GM18526 (cell line): ENCODE measurements around the gene KATNIP.

Source experiments
- POLR2A ChIP-seq: IDR thresholded peaks from 3 replicates; pipeline ENCODE4 v1.6.1; 2011; ENCODE audit not compliant: insufficient read length; ENCODE audit errors: extremely low read depth

Gene KATNIP

DNA sequence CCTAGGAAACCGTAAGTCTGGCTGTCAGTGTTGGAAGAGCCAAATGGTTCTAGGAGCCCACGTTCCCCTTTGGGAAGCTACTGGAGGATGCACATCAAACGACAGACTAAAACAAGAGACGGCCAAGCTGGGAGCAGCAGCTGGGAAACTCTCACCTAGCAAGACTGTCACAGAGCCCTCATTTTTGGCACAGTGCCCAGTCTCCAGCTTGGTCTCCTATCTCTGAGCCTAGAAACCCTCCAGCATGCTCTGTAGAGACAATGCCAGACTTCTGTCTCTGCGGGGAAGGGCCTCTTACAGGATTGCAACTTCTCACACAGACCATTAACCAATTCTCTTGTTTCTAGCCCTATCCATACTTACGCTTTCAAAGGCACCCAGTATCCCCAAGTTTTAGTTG lies 23.8 kb upstream of the KATNIP start:
- TF ChIP-seq POLR2A: no peak

DNA sequence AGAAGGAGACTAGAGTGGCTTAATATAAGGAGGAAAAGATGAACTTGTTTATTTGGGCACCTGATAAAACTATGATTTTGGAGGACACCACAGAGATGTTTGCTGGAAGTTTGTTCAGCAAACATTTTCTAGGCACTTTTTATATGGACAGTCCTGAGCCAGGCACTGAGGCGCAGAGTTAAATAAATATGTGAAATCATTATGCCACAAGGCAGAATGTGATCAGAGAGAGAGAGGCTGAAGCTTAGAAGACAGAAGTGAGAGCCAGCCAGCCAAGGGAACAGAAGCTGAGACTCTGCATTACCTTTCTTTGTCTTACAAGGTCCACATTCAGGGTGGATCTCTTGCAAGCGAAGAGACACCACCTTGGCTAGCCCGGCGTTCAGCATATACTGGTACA lies 21.6 kb upstream of the KATNIP start:
- TF ChIP-seq POLR2A: no peak

DNA sequence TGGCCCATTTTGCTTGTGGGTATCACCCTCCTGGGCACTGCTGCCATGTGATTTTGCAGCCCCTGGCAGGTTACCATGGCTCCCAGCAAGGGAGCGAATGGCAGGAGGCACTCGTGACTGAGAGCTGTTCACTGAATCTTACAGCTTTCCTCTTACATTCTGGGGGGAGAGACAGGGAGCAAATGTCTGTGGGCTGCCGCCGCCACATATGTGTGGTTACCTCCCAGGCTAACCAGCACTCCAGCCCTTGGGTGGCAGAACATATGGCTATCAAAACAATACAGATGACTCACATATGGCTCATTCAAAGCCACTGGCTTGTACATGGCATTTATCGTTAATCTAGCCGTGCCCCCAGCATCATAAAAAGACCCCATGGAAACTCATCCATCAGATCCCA lies 20.0 kb upstream of the KATNIP start:
- no peak for TF ChIP-seq POLR2A

DNA sequence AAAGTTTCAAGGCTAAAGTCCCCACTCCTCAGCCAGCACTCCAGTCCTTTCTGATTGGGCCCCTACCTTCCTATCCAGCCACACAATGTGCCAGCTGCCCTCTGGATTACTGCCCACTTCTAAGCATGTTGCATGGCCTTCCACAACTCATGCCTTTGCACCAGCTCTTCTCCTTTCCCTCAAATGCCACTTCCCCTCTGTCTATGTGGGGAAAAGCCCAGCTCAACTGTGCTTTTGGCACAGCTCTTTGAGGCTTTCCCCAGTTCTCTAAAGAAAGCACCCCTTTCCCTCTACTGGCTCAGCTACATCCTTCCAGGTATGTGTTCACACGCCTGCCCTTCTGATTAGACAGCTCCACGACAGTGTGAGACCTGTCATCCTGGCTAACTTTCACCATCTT lies 18.8 kb upstream of the KATNIP start:
- TF ChIP-seq POLR2A: no peak

DNA sequence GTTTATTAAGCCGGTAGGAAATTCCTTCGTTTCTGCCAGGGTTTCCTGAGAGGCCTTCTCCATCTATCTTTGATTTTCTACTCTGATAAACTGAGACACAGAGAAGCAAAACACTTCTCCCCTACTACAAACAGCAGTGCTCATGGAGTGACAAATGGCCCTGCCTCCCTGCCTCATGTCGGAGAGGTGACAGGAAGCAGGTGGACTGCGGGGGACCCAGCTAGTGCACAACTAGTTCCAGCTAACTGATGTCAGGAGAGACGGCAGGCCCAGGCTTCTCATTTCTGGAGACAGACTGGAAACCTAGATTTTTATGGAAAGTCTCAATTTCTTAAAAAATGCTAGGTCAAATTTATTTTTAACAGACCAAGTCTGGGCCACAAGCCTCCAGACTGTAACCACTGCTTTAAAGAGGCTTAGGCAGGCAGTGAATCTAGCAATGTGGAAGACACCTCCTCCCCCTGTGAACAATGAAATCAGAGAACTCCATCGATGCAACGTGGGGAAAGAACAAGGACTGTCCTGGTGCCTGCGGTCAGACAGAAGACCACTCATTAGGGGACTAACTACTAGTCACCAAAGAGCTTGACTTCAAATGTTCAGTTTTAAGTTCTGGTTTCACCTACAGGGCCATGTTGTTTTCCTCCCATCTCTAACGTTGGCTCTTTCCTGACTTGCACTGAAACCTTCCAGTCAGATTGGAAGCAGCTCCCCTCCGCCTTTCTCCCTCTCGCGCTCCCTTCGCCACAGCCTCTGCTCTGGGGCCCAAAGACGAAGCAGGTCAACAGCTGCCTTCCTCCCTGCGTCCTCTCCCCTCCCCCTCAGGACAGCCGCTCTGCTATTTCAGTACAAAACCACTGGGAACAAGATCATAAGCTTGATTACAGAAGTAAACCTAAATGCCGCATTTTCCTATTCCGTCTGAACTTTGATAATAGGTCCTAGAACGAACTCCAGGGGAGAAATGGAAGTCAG lies 17.8 kb upstream of the KATNIP start:
- no peak for TF ChIP-seq POLR2A

DNA sequence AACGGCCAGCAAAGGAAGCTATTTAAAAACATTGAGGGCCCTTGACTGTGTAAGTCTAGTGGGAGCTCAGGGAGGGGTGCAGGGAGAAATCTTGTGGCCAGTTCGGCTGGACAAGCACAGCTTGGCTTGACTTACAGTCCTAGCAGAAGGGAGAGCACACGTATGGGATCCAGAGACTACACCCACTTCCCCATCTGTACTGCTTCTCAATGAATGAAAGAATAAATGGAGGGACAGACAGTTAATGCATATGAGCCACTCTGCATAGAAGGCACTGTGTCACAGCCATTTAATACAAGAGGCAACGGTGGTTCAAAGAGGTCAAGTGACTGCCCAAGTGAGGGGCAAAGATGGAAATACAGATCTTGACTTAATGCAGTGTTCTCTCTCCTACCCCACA lies 15.7 kb upstream of the KATNIP start:
- TF ChIP-seq POLR2A: no peak

DNA sequence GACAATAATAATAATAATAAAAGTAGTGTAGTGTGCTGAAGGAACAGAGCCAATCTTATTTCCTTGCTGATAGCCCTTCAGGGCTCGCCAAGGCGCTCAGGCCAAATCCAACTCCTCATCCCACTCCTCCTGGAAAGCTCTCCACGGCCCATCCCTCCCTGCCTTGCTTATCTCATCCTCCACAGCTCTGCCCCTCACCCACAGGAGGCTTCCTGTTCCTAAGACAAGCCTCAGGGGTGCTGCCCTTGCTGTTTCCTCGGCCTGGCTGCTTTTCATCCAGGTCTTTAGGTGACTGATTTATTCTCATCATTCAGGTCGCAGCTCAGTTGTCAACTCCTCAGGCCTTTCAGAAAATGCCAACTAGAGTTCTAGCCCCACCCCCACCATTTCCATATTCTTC lies 11.4 kb upstream of the KATNIP start:
- no peak for TF ChIP-seq POLR2A

DNA sequence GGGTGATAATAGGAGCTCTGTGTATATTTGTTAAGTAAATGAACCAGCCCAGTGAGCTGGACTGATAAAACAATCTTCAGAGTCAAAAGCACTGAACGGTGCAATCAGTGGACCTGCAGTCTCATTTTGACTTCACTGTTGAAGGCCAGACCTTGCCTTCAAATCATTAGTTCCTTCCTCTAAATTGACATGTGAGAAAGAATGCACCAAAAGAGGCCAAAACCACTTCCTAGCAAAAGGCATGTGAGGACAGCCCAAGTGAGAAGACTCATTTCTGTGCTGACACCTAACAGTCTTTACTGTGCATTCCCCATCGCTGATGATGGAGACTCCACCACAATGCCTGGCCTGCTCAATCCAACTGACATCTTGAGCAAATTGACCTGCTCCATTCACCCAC lies 10.8 kb upstream of the KATNIP start:
- no peak for TF ChIP-seq POLR2A

DNA sequence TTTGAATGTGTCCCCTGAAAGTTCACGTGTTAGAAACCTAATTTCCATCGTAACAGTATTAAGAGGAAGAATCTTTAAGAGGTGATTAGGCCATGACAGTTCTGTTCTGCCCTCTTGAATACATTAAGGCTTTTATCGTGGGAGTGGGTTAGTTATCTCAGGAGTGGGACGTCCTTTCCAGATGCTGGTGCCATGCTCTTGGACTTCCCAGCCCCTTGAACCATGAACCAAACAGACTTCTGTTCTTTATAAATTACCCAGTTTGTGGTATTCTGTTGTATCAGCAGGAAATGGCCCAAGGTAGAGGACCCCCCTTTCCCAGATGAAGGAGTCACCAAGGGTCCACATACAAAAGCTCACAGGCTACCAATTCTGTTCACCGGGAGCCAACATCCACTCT lies 10.3 kb upstream of the KATNIP start:
- no peak for TF ChIP-seq POLR2A

DNA sequence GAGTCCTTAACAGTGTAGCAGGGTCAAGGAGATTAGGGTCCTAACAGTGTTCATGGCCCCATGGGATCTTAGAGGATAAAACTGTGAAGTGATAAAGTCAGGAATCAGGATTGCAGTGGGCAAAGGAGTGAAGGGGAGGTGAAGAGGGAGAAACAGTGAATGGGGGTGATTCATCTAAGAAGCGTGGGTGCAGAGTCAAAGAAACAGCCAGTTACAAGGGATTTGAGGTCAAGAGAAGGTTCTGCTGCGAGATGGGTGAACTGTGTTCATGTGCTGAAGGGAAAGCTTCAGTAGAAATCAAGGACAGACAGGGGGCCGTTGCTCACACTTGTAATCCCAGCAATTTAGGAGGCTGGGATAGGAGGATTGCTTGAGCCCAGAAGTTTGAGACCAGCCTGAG lies 6.1 kb upstream of the KATNIP start:
- no peak for TF ChIP-seq POLR2A

DNA sequence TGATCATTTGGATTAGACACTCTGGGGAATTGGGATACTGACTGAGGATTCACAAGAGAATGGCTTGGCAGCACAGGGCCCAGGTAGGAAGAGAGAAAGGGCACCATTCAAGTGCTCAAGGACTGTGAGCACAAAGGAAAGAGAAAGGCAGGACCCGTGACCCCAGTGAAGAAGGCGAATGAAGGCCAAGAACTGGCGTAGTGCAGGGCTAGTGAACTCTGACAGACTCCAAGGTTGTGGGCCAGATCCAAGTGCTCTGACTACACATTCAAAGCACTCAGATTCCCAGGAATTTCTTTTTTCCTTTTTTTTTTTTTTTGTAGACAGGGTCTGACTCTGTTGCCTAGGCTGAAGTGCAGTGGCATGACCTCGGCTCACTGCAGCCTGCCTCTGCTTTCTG lies 5.3 kb upstream of the KATNIP start:
- no peak for TF ChIP-seq POLR2A

DNA sequence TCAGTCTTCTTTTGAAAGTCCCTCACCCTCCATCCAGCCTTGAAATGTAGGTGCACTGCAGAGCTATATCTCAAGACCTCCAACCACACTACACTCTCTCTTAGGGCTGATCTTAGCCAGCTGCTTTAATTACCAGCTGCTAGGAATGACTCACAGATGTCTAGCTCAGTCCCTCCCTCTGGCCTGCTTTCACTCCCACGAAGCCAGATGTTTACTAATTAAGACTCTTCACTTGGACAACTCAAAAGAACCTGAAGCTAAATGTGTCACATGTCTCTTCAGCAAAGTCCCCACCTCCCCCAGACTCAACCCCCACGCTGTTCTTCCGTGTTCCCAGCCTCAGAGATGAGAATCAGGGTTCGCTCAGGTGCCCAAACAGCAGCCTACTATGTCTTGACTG lies 2.8 kb upstream of the KATNIP start:
- no peak for TF ChIP-seq POLR2A

DNA sequence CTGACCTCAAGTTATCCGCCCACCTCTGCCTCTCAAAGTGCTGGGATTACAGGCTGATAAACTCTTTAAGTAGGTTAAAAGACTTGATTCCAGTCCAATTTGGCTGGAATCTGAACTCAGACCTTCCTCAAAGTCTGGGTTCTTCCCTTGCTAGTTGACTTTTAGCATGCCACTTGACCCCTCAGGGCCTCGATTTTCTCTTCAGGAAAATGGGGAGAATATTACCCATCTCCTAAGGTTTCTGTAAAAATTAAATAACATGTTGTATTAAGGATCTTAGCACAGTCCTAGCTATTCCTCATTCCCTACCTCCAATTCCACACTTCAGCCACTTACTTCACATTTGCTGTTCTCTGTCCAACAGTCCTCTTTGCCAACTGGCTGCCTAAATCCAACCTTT lies 2.1 kb upstream of the KATNIP start:
- TF ChIP-seq POLR2A: no peak

DNA sequence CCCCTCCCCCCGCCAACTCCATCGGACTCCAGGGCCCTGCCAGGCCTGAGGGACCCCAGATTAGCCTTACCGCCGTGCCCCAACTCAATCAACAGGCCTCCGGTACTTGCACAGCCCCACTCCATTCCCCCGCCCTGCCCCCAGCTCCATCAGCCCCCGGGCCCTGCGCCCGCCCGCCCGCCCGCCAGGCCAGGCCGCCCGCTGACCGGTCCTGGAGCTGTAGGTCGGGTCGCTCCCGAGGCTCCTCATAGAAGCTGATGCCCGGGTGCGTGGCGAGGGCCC lies 539 bp upstream of the KATNIP start:
- TF ChIP-seq POLR2A: no peak

DNA sequence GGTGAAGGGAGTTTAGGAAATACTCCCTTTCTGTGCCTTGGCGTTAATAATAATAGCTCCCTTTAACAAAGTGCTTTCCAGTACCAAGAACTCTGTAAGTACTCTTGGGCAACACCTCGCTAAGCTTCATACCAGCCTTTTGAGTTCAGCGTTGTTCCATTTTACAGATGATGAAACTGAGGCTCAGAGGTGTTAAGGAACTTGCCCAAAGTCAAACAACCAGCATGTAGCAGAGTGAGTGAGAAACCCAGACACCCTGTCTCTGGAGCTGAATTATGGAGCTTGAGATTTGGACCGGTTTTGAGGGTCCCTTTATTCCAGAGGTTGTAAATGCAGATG lies 607 bp downstream of the KATNIP start:
- TF ChIP-seq POLR2A: no peak

DNA sequence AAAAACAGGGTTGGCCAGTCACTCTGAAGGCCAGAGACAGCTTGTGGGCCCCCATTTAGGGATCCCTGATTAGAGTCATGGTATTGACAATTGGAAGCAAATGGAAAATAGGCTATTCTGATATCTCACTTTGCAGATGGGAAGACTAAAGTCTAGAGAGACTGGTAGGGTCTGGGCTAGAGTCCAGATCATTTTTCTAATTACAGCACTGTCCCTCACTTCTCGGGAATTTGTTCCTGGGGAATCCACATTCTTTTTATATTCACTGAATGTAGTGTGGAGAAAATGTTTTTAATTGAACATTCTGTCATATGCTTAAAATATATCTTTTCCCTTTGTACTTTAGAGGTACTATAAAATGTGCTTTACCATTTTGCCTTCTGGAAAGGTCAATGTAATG lies 1.1 kb downstream of the KATNIP start:
- TF ChIP-seq POLR2A: no peak

DNA sequence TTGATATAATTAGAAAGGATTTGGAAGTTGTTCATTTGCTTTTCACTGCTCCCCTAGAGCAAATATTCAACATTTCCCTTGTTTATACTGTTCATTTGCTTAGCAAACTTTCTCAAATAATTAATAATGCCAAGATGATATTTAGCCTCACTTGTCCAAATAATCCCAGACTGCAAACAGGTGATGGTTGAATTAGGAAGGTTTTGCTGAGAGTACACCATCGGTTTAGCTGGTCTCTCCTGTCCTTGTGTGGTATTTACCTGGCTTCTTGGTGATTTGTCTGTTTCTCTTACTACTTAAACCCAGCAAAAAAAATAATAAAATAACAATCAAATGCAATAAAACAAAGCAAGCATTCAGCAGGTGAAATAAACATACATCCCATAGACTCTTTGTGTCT lies 6.5 kb downstream of the KATNIP start:
- TF ChIP-seq POLR2A: no peak

DNA sequence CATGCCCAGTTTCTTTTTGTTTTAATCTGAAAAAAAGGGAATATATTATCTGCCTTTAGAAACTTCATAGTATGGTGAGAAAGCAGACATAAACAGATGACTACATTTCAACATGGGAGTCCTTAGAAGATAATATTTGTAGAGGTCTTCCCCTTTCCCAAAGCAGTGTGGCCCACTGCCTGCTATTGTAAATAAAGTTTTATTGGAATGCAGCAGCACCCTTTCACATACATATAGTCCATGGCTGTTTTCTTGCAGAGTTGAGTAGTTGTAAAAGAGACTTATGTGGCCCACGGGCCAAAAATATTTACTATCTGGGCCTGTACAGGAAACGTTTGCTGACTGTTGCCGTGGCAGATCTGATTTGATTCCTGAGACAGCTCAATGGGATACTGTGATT lies 8.5 kb downstream of the KATNIP start:
- TF ChIP-seq POLR2A: no peak

DNA sequence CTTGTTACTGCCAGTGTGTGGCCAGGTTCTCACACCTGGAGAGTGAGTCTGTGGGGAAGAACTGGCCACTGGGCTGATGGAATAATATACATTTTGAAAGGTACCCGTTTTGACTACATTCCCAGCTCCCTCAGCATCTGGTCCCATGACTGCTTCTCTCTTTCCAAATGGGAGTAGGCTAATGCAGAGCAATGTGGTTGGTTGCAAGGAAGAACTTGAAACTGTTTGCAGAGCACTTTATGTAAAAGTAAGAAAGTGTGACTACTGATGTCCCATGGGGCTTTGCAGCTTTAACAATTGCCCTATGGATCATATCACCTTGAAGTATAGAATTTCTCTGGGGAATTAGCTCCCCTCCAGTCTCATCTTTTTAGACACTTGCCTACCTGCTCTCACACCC lies 9.0 kb downstream of the KATNIP start:
- TF ChIP-seq POLR2A: no peak
